Left colon (tissue), 2 donors: ENCODE measurements around the gene DESI2. TPM values are rescaled to one million over a fixed set of nuclear protein-coding genes. Genes with fewer than 3 reads are reported as not detected.
"Not testable (repeated sequence)": the region's sequence is repeated elsewhere in the genome, so short reads cannot be mapped to it uniquely, and the experiment has no call there.

Experiments used
- ATAC-seq: fragments of 200-7000 bp; cut with Tn5 transposase; one replicate; pipeline ENCODE4 v1.9.1; 2020; ENCODE audit warnings: mild to moderate bottlenecking, moderate library complexity
- DNase-seq, 2 donors: peaks; one replicate each; pipeline ENCODE4 v3.0.0-alpha.2; 2020
- intact Hi-C, 2 donors: fragments of 100-400 bp; cut with DNase I in 1 of 2; cut with micrococcal nuclease in 1 of 2; formaldehyde crosslinking; loops; one replicate each; pipeline versions ENCODE4 v1.11.2 to v1.14.0; 2022; cut with DNase I, micrococcal nuclease
- total RNA-seq, 2 donors: library from RNA; stranded (reverse); fragmentation: NEBNext Ultra II Directional; extraction: Animal tissue kit (Norgen Biotek cat#: 25700); gene quantifications; one replicate each; pipeline ENCODE4 v1.2.1, GENCODE V29; 2021
- donor health status: DM: no; HTN: no; CAD: no.
- donor health status: DM: yes; HTN: yes; CAD: no.

The DESI2 gene
- total RNA-seq, 2 donors from 2014 or later = 28.2 to 30.8 TPM

DNA sequence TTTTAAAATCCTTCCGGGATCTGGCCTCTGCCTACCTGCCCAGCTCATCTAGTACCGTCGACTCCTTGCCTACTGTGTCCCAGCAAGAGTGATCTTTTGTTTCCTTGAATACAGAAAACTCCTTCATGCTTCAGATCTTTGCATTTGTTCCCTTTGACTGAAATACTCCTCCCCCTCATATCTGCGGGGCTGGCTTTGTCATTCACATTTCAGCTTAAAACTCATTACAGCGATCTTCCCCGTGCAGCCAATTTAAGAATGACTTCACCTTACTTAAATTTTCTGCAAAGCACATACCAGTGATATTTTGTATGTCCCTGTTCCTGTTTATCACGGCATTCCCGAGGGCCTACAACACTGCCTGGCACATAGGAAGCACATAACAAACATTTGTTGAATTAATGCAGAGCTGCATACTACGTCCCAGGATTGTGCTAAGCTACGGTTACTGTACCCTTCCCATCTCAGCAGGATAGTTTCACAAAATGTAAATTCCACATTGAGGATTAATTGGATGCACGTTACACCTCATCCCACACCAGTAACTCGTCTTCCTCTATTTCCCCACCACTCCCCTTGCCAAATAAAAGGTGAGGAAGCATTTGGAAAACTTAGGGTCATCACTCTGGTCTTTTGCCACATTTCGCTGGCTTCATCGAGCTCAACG, 837 bp upstream of the DESI2 start:
- intact Hi-C loops = loop anchor here in 1 of 2 donors (10.0 kb wide), 1 partner anchor 197 kb away; the partner anchor contains the start of gene ADSS2
- ATAC-seq (no peak), DNase-seq (no peak)

DNA sequence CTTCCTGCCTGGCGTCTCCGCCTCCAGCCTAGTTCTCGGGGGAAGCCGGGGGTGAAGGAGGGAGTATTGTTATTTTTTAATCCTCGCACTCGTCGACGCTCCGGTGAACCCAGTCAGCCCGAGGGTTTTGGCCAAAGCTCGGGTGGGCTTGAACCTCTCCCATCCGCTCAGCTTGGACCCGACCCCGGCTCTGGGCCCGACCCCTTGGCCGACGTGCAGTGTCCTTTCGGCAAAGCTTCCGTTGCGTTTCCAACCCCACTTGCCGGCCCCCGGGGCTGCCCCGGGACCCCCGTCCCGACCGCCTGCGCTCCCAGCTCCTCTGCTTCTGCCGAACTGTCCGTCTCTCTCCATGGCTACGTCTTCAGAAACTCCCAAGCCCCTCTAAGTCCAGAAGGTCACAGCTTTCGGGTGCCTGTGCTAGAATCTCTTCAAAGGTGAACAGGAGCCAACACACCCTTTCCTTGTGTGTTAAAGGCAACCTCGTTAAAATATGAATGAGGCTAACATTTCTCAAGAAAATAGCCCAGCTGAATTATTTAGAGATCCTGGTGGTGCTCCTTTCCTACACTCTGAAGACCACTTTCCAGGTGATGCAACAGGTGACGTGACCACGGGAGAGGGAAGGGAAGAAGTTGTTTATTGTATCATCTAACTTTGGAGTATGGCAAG, 647 bp downstream of the DESI2 start:
- peak; percentile 42 to 48 for DNase-seq
- intact Hi-C loops = loop anchor here in 1 of 2 donors (10.0 kb wide), 1 partner anchor 199 kb away; the partner anchor contains the start of gene ADSS2
- peak; percentile 11 for ATAC-seq

DNA sequence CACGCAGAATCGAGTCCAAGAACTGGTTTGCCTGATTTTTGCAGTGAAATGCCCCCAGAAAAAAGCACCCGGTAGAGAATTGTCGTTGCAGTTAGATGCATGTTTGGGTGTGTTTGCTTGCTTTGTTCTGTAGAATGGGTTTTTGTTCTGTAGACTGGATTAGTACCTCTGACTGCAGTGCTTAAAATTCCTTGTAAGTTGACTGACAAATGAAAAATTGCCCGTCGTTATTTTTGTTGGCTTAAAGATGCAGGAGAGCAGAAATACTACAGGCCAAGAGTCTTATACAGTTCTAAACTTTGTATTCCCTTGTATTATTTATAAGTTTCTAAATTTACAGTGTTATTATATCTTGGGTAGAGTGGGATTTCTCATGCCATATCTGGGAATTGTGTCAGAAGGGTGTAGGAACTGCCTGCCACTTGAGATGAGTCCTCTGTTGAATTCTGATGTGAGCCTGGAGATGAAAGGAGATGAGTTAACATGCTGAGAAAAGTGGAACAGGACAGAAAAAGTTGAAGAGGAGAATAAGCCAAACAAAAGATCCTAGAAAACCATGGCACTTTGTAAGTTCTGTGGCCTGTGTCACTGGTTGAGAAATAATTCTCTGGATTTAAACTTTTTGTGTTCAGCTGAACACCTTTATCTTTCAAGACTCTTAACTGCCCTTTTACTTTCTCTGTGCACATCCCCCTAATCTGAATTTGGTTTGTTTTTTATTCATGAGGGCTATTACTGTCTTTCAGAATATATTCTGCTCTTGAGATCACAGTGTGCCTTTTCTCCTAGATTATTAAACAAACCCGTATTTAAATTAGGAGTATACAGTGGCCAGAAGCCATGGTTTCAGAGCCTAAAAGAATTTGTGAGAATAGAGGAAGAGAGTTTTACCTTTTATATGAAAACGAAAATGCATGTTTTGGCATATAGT, 1.4 kb downstream of the DESI2 start:
- intact Hi-C loops = loop anchor here in 1 of 2 donors (10.0 kb wide), 1 partner anchor 200 kb away; the partner anchor contains the start of gene ADSS2
- DNase-seq (no peak), ATAC-seq (no peak)

DNA sequence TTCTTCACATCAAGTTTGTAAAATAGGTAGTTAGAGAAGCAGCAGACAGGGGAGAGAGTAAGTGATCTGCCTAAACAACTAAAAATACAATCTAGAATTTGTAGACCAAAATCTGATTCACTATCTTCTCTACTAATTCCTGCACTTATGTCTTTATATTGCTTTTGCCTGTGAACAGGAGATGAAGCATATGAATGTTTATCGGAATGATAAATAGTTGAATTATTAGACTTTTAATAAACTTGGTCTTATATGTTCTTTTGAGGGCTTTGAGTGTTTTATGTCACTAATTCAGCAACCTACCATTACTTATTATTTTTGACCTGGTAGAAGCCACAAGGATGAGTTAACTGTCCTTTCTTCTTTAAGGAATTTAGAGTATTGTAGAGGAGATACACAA, 2.3 kb downstream of the DESI2 start:
- intact Hi-C loops = loop anchor here in 1 of 2 donors (10.0 kb wide), 1 partner anchor 200 kb away; the partner anchor contains the start of gene ADSS2
- ATAC-seq = no peak
- no peak for DNase-seq

DNA sequence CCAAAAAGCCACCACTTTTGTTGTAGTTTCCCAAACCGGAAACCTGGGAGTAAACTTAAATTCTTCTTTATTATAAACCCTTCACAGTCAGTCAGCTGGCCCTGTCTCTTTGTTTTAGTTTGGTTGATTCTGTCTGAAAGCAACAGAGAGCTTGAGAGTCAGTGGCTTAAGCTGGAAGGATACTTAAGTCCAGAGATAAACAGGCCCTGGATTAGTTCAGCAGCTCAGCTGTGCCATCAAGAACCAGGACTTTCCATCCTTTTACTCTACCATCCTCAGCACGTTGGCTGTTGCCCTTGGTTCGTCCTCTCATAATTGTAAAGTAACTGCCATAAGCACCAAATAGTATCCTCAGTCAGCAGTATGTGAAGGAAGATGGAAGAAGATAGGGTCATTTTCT, 4.5 kb downstream of the DESI2 start:
- intact Hi-C loops = loop anchor here in 1 of 2 donors (10.0 kb wide), 1 partner anchor 203 kb away; the partner anchor contains the start of gene ADSS2
- DNase-seq = no peak
- no peak for ATAC-seq

DNA sequence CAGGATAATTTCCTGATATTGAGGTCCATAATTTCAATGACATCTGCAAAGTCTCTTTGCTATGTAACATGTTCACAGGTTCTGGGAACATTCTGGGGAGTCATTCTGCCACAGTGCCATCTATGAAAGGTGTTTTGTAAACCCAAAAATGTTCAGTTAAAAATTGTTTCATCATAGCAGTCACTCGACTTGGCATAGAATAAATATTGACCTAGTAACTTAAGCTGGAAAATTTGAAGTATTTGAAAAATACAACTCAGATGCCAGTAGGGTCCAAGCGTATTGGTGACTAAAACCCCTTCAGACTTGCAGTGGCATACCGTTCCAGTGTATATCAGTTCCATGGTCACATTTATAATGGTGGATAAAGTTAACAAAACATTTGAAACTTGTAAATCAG, 6.8 kb downstream of the DESI2 start:
- ATAC-seq (no peak), DNase-seq (no peak)
- intact Hi-C loops = loop anchor here in 1 of 2 donors (10.0 kb wide), 1 partner anchor 205 kb away; the partner anchor contains the start of gene ADSS2

DNA sequence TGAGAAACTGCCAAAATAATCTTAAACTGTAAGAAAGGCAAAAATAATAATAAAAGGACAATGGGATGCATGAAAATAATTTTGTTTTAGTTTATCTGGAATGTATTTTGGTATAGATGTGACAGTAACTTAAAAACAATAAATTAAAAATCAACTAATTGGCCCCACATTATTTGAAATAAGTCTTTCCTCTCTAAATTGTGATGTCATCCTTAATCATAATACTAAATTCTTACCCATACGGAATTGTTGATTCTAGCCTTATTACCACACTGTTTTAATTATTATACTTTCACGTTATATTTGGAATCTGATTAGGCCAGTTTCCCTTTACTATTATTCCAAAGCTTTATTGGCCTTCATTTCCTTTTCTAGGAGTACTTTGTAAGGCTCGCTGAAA, 7.7 kb downstream of the DESI2 start:
- no peak for ATAC-seq
- intact Hi-C loops = no loop called here
- no peak for DNase-seq

DNA sequence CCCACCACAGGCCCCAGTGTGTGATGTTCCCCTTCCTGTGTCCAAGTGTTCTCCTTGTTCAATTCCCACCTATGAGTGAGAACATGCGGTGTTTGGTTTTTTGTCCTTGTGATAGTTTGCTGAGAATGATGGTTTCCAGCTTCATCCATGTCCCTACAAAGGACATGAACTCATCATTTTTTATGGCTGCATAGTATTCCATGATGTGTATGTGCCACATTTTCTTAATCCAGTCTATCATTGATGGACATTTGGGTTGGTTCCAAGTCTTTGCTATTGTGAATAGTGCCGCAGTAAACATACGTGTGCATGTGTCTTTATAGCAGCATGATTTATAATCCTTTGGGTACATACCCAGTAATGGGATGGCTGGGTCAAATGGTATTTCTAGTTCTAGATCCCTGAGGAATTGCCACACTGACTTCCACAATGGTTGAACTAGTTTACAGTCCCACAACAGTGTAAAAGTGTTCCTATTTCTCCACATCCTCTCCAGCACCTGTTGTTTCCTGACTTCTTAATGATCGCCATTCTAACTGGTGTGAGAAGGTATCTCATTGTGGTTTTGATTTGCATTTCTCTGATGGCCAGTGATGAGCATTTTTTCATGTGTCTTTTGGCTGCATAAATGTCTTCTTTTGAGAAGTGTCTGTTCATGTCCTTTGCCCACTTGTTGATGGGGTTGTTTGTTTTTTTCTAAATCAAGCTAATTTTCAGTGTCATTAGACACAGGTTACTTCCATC, 8.8 kb downstream of the DESI2 start:
- intact Hi-C loops, ATAC-seq, DNase-seq: not testable (repeated sequence)

DNA sequence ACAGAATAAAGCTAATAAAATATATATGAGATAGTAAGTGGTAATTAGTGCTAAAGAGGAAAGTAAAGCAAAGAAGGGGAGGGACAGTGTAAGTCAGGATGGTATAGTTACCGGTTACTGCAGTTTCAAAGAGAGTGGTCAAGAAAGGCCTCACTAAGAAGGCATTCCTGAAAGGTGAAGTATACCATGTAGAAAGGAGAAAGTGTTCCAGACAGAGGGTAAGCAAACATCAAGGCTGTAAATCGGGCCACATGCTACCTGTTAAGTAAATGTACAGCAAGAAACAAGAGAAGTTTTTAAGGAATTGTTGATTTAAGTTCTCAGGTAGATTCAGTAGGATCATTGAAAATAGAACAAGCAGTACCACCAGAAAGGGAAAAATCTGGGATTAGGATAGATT, 9.7 kb downstream of the DESI2 start:
- ATAC-seq (peak; percentile 94), DNase-seq (no peak)
- intact Hi-C loops = no loop called here

DNA sequence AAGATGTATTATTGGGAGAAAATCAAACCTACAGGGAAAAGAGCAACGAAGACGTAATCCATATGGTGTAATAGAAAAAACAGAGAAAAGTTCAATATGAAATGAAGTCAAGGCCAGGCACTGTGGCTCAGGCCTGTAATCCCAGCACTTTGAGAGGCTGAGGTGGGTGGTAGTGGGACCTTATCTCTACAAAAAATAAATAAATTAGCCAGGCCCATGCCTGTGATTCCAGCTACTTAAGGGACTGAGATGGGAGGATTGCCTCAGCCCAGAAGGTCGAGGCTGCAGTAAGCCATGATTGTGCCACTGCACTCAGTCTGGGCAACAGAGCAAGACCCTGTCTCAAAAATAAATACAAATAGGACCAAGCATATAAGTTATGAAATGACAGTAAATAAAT, 11.4 kb downstream of the DESI2 start:
- DNase-seq (no peak), ATAC-seq (no peak)
- intact Hi-C loops = no loop called here

DNA sequence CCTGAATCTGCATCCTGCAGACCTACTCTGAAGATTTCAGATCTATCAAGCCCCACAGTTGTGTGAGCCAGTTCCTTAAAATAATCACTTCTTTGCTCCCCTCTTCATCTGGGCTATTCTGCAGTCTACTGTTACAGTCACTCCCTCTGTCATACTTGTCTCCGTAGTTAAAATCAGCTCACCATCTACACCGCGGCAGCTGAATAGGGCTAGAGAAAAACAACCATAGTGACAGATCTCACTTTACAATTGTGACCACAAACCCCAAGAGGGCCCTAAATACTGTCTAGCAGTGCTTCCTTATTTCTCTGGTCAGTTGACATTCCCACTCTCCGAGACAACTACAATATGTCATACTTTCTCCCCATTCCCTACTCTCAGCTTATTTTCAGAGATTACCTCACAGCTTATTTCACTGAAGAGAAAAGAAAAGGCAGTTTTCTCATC, 12.9 kb downstream of the DESI2 start:
- DNase-seq = no peak
- ATAC-seq = no peak
- intact Hi-C loops = no loop called here

DNA sequence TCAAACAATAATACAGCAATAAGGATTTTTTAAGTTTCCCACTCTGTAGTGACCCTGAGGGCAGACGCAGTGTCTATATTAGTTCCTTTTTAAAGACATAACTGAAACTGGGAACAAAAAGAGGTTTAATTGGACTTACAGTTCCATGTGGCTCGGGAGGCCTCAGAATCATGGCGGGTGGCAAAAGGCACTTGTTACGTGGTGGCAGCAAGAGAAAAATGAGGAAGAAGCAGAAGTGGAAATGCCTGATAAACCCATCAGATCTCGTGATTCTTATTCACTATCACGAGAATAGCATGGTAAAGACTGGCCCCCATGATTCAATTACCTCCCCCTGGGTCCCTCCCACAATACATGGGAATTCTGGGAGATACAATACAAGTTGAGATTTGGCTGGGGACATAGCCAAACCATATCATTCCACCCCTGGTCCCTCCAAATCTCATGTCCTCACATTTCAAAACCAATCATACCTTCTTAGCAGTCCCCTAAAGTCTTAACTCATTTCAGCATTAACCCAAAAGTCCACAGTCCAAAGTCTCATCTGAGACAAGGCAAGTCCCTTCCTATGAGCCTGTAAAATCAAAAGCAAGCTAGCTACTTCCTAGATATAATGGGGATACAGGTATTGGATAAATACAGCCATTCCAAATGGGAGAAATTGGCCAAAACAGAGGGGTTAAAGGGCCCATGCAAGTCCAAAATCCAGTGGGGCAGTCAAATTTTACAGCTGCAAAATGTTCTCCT, 13.9 kb downstream of the DESI2 start:
- ATAC-seq, DNase-seq, intact Hi-C loops: not testable (repeated sequence)

DNA sequence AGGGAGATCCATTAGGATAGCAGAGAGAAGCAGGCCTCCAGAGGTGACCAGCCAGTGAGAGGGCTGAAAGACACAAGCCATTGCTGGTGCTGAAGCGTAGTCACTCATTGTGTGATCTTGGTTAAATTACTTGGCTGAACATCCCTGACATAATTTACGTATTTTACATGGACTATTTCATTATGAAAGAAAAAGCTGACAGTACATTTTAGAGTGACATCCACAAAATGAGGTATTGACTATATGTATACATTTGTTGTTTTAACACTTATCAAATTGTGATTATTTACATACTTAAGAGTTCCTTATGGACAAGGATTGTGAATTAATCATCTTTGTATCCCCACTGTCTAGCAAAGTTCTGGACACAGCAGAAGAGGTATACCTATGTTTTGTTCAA, 14.9 kb downstream of the DESI2 start:
- intact Hi-C loops = no loop called here
- no peak for DNase-seq
- ATAC-seq = no peak

DNA sequence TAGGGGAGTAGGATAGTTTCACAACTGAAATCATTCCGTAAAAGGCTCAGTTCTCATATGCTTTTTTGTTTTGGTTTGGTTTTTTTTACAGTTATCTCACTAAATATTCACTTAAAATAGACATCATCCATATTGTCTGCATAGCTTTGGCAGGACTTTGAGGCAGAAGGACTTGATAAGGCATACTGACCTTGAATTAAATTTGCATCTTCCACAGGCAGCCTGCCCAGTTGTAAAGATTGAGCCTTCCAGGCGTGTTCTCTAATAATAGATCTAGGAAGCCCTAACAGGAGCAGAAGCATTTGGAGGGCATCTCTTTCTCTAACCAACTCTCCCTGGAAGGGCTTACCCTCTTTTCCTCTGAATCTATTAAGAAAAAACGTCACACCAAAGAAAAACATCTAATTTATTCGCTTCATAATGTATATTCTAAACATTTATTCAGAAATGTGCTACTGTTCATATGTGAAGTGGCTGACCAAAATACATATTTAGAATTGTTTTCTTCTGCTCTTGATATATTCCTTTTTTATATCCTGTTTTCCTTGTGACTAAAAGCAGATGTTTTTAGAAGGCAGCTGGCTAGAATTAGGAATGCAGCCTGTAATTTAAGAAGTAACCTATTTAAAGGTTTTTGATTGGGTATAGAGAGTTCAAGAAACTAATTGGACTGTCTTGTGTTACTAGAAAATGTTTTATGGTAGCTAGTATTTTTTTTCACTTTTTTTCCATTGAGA, 20.2 kb downstream of the DESI2 start:
- intact Hi-C loops = no loop called here
- DNase-seq = no peak
- no peak for ATAC-seq

DNA sequence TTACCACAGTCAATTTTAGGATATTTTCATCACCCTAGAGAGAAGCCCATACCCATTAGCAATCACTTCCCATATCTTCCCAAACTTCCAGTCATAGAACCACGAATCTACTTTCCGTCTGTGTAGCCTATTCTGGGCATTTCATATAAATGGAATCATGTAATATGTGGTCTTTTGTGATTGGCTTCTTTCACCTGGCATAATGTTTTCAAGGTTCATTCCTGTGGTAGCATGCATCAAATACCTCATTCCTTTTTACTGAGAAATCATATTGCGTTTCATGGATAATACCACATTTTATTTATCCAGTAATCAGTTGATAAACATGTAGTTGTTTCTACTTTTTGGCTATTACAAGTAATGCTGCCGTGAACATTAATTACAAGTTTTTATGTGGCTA, 21.5 kb downstream of the DESI2 start:
- intact Hi-C loops = no loop called here
- DNase-seq (no peak), ATAC-seq (no peak)

DNA sequence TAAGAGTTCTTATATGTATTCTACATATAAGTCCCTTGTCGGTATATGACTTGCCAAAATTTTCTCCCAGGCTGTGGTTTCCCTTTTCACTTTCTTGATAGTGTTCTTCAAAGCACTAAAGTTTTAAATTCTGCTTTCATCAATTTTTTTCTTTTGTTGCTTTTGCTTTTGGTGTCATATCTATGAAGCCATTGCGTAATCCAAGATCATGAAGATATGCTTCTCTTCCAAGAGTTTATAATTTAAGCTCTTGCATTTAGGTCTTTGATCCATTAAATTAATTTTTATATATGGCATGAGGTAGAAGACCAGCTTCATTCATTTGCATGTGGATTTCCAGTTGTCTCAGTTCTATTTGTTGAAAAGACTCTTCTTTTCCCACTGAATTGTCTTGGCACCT, 22.2 kb downstream of the DESI2 start:
- no peak for ATAC-seq
- DNase-seq = no peak
- intact Hi-C loops = no loop called here

DNA sequence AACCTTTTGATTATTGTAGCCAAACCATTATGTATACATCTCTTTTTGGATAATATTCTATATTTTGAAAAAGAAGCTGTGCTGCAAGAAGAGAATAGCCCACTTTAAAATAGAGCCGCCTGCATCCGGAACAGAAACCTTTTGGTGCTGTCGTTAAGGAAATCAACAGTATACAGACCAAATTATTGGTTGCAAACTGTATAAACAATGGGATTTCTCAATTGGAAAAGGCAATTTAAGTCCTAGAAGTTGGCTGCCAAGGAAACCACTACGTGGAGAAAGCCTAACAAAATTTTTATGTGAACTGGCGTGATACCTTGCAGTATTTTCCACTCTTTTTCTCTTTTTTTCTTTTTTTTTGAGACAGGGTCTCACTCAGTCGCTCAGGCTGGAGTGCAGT, 25.8 kb downstream of the DESI2 start:
- no peak for DNase-seq
- intact Hi-C loops = no loop called here
- no peak for ATAC-seq
